Ureter (tissue), 1 donor: ENCODE measurements around the gene PDK1. TPM values are rescaled to one million over a fixed set of nuclear protein-coding genes. Genes with fewer than 3 reads are reported as not detected.
"Not testable (repeated sequence)": the region's sequence is repeated elsewhere in the genome, so short reads cannot be mapped to it uniquely, and the experiment has no call there.

ENCODE experiments used
- DNase-seq: peaks from one replicate; pipeline ENCODE4 v3.0.0-alpha.2; 2020; ENCODE audit warnings: low spot score
- total RNA-seq: library from RNA; stranded (reverse); gene quantifications from one replicate; pipeline ENCODE4 v1.2.4, GENCODE V29; 2023
- donor health status: DM: yes; HTN: yes; CAD: no.

Gene PDK1
- 31.4 TPM for total RNA-seq

DNA sequence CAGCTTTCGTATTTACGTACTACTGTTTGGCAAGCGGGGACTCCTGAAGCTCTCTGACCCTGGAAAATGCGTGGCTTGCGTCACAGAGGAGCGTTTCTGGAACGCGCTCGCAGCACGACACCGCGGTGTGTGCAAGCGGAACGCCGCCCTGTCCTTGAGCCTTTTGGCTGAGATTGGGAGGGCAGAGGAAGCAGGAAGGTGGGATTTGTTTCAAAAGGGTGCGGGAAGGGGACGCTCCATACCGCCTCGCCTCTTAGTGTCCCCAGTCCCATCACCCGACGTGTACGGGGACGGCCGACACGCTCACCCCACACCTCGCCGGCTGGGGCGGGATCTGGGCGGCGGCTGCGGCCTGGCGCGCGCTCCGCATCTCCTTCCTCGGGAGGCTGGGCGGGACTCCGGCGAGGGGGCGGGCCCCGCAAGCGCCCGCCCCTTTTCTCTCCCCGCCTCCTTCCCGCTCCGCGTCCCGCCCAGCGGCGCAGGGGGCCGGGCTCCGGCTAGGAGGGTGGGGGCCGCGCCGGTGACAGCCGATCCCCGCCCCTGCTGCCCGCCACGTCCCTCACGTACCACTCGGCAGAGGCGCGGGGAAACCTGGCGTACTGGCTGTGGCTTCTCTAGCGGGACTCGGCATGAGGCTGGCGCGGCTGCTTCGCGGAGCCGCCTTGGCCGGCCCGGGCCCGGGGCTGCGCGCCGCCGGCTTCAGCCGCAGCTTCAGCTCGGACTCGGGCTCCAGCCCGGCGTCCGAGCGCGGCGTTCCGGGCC lies at the start of gene PDK1:
Gene PDK1 (plus strand): TSS at position 569 of the 762 bp plus-strand sequence. CDS start 61 bp downstream, at position 630.
- peak; percentile 92 for DNase-seq

DNA sequence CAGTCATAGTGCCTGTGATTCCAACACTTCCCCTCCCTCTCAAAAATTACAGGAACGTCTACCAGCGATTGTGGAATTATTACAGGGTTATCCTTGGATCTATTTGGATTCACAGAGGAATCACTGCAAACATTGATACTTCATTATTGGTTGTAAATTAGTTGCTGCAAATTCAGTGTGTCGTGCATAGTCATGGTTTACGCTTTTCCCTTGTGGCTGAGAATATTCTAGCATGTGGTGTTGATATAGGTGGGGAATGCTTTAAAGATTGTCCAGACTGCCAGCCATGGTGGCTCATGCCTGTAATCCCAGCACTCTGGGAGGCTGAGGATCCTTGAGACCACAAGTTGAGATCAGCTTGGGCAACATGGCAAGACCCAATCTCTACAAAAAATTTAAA lies 48.7 kb upstream of the PDK1 start:
- no peak for DNase-seq

DNA sequence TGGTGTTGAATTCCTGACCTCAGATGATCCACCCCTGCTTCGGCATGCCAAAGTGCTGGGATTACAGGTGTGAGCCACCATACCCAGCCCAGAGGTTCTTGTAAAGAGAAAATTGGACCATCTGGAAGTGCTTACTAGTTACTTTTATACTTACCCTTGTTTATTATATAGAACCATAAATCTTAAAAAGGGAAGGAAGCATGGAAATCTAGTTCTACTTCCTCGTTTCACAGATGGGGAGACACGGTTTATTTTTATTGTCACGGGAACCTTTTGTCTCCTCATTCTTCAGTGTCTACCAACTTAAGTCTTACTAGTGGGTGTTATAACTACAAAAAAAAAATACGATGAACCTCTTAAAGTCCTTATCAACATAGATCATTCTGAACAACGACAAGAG lies 45.8 kb upstream of the PDK1 start:
- DNase-seq, result no peak

DNA sequence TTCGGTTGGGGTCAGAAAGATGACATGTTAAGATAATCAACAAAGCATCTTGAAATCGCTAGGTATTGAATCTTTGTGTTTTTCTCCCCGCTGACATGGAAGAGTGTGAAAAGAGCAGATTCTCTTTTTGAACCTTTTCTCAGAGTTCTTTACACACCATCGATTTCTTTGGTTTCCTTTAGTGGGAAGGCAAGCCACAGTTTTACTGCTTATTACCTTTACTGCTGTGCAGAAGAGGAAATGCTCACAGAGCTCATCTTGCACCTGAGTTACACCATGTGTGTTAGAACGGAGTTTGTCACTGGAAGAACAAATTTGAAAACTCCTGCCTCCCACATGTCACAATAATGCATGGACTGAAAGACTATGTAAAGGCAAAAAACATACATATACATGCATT lies 45.3 kb upstream of the PDK1 start:
- no peak for DNase-seq

DNA sequence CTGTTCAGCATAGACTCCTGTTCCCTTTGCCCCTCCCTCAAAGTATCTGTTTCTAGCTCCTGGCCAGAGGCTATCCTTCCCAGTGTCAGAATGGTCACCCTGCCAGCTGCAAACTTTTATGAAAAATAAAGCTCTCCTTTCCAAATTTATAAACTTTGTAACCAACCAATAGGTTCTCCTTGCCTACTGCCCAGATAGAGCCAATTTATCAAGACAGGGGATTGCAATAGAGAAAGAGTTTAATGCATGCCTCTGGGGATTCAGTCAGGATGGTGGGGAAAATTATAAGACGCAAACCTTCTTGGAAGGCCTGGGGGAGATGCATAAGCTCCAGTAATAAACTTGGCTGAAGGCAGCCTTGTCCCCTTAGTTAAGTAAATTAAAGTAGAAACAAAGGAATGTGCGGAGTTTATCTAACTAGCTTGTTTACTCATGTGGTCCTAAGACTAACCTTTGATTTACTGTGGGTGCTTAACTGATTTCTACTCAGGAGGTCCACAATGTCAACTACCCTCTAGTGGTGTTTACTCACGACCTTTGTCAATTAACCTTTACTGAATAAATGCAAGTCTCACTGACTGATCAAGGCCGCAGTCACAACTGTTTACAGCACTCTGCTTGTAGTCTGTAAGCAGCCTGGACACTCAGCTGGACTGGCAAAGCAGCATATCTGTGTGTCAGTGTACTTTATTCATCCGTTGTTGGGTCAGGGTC lies 42.9 kb upstream of the PDK1 start:
- DNase-seq, result no peak

DNA sequence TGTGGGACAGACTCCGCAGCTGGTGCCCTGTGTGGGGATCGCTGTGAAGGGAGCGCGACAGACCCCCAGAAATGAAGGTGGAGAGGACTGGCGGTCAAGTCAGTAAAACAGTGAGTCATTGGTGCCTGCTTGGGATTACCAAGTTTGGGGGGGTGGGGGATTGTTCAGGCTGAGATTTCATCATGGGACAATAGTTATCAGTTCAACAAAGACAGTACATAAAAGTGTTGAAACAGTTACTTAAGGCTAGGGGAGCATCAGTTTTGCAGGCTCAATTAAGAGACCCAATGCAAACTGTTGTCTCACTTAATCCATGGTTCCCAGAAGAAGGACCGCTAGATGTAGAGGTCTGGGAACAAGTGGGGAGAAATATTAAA lies 42.4 kb upstream of the PDK1 start:
- no peak for DNase-seq

DNA sequence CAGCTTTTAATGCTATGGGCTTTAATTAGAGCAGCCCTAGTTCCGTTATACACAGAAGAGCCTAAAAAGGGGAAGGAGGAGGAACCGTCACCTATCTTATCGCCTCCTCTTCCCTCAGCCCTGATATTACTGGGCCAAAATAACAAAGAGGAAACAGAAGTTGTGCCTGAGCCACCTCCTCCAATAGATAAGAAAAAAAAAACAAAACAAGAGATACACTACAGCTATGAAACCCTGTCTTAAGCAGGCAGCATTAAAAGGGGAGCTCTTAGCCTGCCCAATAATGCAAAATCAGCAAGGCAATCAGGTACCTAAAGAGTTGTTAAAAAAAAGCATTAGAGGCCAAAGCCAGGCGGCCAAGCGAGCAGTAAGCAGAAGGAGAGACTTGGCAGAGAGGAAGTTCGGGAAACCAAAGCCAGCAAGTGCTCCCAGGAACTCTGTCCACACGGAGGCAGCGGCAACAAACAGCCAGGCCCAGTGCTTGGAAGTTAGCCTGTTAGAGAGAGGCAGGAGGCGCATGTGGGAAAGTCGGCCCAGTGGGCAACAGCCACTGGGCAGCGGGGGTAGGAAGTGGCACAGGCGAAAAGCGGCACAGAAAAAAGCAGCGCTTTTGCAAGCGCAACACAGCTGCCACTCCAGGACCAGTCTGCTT lies 41.8 kb upstream of the PDK1 start:
- DNase-seq, result no peak

DNA sequence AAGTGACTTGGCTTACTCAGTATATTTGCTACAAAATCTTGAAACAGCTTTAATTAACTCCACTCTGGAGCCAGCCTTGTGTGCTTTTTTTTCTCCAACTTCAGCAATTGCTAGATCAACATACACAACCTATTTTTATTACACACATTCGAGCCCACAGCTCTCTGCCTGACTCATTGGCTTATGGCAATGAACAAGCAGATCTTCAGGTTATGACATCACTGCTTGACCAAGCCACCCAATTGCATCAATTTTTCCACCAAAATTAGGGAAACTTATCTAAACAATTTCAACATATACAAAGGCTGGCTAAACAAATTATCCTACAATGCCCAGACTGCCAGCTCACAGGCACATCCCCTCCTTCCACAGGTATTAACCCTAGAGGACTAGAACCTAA lies 39.6 kb upstream of the PDK1 start:
- DNase-seq, result no peak

DNA sequence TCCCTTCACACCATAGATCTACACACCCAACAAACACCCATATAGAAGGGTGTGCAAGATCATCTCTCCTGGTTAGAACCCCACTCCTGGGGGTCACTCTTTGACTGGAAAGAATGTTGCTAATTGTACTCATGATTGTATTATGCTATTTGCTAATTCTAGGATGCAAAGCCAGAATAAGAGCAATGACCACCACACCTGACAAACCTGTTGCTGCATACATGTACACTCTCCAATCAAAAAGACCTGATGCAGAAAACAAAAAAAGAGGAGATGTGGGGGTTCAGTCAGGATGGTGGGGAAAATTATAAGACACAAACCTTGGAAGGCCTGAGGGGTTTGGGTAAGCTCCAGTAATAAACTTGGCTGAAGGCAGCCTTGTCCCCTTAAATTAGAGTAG lies 36.9 kb upstream of the PDK1 start:
- DNase-seq, result no peak

DNA sequence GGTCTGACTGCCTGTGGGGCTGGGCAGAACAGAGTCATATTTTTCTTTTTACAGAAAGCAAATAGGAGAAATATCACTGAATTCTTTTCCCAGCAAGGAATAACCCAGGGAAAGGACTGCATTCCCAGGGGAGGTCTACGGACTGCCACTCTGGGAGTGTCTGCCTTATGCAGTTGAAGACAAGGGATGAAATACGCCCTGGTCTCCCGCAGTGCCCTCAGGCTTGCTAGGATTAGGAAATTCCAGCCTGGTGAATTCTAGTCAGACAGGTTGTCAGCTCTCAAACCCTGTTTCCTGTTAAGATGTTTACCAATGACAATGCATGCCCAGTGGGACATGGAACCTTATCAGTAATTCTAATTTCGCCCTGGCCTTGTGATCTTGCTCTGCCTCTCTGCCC lies 30.3 kb upstream of the PDK1 start:
- no peak for DNase-seq

DNA sequence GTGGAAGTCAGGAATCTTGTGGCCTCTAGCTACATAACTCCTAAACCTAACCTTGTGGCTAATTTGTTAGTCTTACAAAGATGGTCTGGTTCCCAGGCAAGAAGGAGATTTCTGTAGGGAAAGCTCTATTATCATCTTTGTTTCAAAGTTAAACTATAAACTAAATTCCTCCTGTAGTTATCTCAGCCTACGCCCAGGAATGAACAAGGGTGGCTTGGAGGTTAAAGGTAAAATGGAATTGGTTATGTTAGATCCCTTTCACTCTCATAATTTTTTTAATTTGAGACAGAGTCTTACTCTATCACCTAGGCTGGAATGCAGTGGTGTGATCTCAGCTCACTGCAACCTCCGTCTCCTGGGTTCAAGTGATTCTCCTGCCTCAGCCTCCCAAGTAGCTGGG lies 24.6 kb upstream of the PDK1 start:
- DNase-seq, result no peak

DNA sequence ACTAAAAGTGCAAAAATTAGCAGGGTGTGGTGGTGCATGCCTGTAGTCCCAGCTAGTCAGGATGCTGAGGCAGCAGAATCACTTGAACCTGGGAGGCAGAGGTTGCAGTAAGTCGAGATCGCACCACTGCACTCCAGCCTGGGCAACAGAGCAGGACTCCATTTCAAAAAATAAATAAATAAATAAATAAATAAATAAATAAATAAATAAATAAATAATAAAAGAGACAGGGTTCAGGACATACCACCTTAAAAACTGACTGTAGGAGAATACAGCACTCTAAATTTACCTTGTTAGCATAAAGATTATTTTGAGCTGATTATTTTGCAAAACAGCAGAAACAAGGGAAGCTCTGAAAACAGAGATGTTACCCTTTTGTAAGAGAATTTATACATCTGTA lies 23.4 kb upstream of the PDK1 start:
- not testable (repeated sequence) for DNase-seq

DNA sequence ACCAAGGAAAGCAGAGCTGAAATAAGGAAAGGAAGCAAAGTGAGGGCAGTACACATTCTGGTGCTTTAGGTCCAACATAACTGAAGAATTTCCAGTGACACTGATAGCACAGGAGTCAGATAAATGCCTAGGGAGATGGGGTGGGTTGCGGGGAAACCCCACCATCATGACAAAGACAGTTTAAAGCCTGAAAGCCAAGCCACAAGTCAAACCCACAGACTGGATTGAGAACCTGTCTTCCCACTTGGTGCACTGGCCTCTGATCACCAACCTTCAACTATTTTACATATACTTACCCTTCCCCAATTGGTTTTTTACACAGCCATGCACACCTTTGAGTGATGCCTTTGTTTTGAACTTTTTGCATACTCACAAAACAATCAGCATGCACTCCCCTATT lies 22.2 kb upstream of the PDK1 start:
- no peak for DNase-seq

DNA sequence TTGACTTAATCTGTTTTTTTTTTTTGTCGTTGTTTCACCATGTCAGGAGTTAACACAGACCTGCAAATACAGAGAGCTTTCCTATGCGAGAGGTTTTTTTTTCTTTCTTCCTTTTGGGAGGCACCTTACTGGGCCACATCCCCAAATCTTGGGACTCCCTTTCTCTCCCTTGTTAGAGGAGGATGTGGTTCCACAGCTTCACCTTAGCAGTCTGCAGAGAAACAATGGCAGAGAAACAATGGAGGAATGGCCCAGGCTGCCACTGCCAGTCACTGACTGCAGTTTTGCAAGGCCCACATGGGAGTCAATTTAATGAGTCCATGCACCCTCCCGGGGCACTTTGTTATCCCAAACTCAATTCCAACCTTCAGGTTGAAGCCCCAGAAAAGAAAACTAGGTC lies 20.8 kb upstream of the PDK1 start:
- DNase-seq, result no peak

DNA sequence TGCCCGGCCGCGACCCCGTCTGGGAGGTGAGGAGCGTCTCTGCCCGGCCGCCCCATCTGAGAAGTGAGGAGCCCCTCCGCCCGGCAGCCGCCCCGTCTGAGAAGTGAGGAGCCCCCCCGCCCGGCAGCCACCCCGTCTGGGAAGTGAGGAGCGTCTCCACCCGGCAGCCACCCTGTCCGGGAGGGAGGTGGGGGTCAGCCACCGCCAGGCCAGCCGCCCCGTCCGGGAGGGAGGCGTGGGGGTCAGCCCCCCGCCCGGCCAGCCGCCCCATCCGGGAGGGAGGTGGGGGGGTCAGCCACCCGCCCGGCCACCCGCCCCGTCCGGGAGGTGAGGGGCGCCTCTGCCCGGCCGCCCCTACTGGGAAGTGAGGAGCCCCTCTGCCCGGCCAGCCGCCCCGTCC lies 18.0 kb upstream of the PDK1 start:
- not testable (repeated sequence) for DNase-seq

DNA sequence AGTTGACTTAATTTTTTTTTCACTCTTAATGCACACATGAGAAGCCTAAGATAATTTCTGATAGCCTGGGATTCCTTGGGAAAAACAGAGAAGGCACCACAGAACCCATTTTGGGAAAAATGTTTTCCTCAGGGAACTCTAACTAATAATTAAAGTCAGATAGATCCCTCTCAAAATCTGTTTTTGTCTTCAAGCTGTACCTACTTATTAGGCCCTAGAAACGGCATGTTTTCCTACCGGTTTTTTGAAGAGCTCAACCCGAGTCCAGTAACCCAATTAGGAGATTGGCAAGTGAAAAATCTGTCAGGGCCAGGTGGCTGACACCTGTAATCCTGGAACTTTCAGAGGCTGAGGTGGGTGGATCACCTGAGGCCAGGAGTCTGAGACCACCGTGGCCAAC lies 16.1 kb upstream of the PDK1 start:
- no peak for DNase-seq

DNA sequence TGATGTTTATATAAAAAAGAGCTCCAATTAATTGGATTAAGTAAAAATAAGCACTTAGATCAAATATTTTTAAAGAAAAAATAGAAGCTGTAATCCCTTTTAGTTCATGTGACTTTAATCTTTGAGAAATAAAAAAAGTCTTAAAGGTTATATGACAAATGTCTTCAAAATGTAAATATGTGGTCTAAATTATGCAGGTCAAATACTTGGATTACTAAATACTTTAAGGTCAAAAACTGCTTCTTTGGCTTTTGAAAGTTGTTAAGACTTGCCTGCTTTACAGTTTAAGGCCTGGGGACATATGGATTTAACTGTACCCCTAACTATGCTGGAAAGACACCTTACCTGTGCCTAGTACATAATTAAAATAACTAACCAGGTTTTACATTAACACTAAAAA lies 15.5 kb upstream of the PDK1 start:
- DNase-seq, result no peak

DNA sequence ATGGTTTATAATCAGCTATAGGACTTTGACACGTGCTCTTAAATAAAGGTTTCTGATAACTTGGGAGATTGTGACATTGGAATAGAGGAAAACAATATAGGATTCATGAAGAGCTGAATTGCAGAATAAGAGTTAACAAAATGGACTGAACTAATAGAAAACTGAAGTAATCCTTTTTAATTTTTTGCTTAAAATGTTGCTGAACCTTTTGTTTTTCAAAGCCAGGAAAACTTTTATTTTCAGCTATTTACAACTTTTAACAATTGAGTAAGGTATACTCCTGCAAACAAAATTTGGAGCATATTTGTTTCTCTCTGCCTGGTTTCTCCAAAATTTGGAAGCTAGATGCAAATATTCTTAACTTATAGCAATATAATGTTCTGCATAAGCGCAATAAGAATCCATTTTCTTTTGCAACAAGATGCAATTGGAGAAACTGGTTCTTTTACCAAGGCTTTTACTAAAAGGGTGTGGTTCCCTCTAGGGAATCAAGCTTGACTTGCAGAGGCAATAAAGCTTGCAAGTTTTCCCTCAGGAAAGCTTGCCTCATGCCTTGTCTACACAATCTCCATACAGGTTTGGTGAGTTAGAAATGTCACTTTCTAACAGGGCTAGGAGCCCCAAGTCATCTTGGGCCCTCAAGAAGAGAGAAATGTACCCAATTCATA lies 10.3 kb upstream of the PDK1 start:
- no peak for DNase-seq

DNA sequence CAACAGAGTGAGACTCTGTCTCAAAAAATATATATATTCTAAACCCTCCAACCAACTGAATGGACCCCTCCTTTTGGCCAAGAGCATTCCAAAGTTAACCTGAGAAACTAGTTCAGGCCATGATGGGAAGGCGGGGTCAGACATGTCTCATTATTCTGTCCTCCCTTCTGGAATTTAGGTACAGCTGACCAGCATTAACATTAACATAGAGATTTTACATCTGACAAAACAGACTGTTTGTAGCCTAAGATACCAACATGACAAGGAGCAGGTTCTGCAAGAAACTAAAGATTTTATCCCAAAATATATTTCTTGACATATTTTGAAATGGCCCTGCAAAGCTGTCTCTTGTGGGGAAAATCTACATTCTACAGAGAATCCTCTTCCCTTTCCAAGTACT lies 6.8 kb upstream of the PDK1 start:
- DNase-seq, result no peak

DNA sequence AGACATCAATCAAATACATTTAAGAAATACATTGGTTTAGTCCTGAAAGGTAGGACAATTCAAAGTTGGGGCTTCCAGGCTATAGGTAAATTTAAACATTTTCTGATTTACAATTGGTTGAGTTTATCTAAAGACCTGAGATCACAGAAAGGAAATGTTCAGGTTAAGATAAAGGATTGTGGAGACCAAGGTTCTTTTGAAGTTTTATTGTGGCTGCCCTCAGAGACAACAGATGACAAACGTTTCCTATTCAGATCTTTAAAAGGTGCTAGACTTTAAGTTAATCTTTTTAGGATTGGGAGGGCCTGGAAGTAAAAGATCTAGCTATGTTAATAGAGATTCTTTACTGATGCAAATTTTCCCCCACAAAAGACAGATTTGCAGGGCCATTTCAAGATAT lies 6.1 kb upstream of the PDK1 start:
- DNase-seq, result not testable (repeated sequence)

DNA sequence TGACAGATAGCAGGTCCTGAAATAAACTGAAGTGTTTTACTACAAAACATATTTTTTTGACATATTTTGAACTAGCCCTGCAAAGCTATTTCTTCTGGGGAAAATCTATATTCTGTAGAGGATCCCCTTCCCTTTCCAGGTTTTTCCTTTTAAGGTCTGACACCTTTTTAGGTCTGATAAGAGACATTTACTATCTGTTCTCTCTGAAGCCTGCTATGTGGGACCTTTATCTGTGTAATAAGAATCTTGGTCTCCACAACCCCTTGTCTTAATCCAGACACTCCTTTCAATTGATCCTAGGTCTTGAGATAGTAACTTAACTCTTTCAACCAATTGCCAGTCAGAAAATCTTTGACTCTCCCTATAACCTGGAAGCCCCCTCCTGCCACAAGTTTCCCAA lies 5.5 kb upstream of the PDK1 start:
- DNase-seq, result no peak

DNA sequence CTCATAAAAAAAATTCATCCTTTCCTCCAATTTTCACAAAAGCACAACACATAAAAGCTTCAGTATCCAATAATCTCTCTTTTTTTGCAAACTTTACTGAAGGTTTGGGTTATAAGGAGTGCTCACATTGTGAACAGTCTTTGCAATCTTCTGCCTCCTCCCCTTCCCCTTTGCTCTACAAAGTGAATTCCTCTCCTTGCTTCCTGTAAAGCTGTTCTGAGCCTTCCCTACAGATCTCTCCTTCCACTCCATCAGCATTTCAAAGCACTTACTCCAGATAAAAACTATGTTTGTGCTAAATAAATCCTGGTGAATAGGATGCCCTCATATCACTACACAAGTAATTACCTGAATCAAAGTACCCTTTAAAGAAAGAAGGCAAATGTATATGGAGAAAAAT lies 4.6 kb upstream of the PDK1 start:
- DNase-seq, result no peak
